A549 treated with ZK216348 at 1 μM for 4 hours (cell line): ENCODE results near the gene MTHFR. TPM values are rescaled to one million over a fixed set of nuclear protein-coding genes. Genes with fewer than 3 reads are reported as not detected.

Experiments used
- total RNA-seq: library from RNA; stranded (reverse); fragments of 200-300 nt; extraction: Qiagen RNA extraction; gene quantifications from 5 replicates; pipeline ENCODE4 v1.2.3, GENCODE V29; 2022; ENCODE audit warnings: low read depth

Gene MTHFR
- total RNA-seq, result 3.7 to 5.5 TPM (median 4.8 TPM) in 5 replicates

GRCh38 chr1:11805422-11806306, at the start of gene MTHFR, which contains the start of gene CLCN6:
Gene MTHFR, minus strand, starts transcription at chr1:11805964. Its CDS starts 2,848 bp downstream, at chr1:11803116.
Gene CLCN6, plus strand, starts transcription at chr1:11806191. Its CDS starts 72 bp downstream, at chr1:11806263.

GRCh38 chr1:11847667-11848372, 42.1 kb upstream of the MTHFR start, which contains the start of gene NPPA:
Gene NPPA, minus strand, starts transcription at chr1:11847783. Its CDS starts 99 bp downstream, at chr1:11847684.

GRCh38 chr1:11761988-11762406, 43.8 kb downstream of the MTHFR start, which contains the start of gene C1orf167:
Gene C1orf167, plus strand, starts transcription at chr1:11762193. Its CDS starts 2,208 bp downstream, at chr1:11764401.

DNA sequence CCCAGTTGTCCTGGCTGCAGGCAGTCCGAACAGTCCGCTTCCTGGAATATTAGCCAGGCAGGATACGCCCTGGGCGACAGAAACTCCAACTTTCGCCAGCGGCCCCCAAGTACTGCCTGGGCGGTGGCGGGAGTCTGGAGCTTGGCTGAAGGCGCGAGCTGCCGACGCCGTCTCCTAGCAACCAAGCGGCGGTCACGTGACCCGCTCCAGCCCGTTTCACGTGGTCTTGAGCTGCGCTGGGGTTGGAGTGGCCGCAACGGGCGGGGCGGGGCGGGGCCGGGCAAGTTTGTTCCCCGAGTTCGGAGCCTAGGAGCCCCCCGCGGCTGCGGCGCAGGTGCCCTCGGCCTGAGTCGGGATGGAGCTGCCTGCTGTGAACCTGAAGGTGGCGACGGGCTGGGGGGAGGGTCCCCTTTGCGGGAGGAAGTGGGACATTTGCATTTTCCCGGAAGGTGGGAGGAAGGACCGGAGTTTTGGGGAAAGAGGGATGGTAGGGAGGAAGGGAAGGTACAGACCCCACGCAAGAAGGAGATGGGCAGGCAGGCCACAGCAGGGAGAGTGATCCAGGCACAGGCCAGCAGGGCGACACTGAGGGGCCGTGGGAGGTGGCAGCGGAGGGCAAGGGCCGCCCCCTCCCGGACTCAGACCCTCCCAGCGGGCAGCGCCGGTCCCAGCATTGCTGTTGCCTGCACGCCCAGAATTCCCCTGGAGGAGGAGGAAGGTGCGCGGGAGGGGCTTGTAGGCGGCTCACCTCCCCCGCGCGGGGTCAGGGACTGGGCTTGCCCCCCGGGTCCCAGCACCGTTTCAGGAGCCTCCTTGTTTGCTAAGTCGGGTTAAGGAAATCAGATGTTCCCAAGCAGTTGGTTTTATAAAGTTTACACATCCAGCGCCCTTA, 69.7 kb downstream of the MTHFR start, which contains the start of gene AGTRAP:
TSS of gene AGTRAP (plus strand) at position 283 of the 892 bp plus-strand sequence. CDS start at position 356, 73 bp downstream.

Other genes with a start within 250 kb of the MTHFR start
- gene FBXO2, start 151.5 kb downstream of the MTHFR start, total RNA-seq, result 6.1 to 12.5 TPM (median 9.1 TPM) in 5 replicates
- 12.5 to 19.6 TPM (median 17.2 TPM) in 5 replicates for gene FBXO44, start 151.1 kb downstream of the MTHFR start, total RNA-seq
- gene FBXO6, start 141.8 kb downstream of the MTHFR start, total RNA-seq, result 4.6 to 9.7 TPM (median 8.2 TPM) in 5 replicates
- 41.8 to 55.4 TPM (median 48.4 TPM) in 5 replicates for gene MAD2L2, start 124.8 kb downstream of the MTHFR start, total RNA-seq
- gene DRAXIN, start 114.3 kb downstream of the MTHFR start, total RNA-seq, result 0.05 to 0.13 TPM (median 0.06 TPM) in 5 replicates
- gene AGTRAP, start 69.8 kb downstream of the MTHFR start, total RNA-seq, result 62.1 to 107 TPM (median 99.1 TPM) in 5 replicates
- not detected in 5 replicates for gene C1orf167, start 43.8 kb downstream of the MTHFR start, total RNA-seq
- gene CLCN6, start 227 bp upstream of the MTHFR start, total RNA-seq, result 4.5 to 7.3 TPM (median 6.2 TPM) in 5 replicates
- not detected in 5 replicates for gene NPPA, start 41.8 kb upstream of the MTHFR start, total RNA-seq
- gene NPPB, start 53.0 kb upstream of the MTHFR start, total RNA-seq, result 0.42 TPM in 1 of 5 replicates, not detected in the others
- gene KIAA2013, start 120.5 kb upstream of the MTHFR start, total RNA-seq, result 24.5 to 50.7 TPM (median 48.7 TPM) in 5 replicates
- gene PLOD1, start 128.8 kb upstream of the MTHFR start, total RNA-seq, result 60.5 to 88.3 TPM (median 85.2 TPM) in 5 replicates
- gene MFN2, start 174.5 kb upstream of the MTHFR start, total RNA-seq, result 30.8 to 37.4 TPM (median 34.7 TPM) in 5 replicates
- gene MIIP, start 213.5 kb upstream of the MTHFR start, total RNA-seq, result 7.2 to 17.8 TPM (median 12.8 TPM) in 5 replicates